GM12864 (cell line): Measurements from ENCODE around the gene GFRA1.

Experiments
- DNase-seq: peaks from one replicate; pipeline ENCODE4 v3.0.0-alpha.2; 2011; ENCODE audit warnings: low read depth
- H3K4me3 ChIP-seq: 2 replicates; pipeline ENCODE4 v1.5.1; 2011; ENCODE audit warnings: mild to moderate bottlenecking, low read depth, low read length, control low read depth
- CTCF ChIP-seq: IDR thresholded peaks from 2 replicates; pipeline ENCODE4 v1.5.1; 2011; ENCODE audit warnings: low read depth, mild to moderate bottlenecking, moderate library complexity, low read length, control low read depth, inconsistent platforms; ENCODE audit errors: missing control alignments

The GFRA1 gene

GRCh38 chr10:116183733-116184511 is 89.1 kb downstream of the GFRA1 start:
- TF ChIP-seq CTCF, result no peak
- DNase-seq, result no peak
- no peak overlapping the region for H3K4me3 ChIP-seq

- TF ChIP-seq CTCF, result no peak
- DNase-seq, result no peak
- no peak overlapping the region for H3K4me3 ChIP-seq
Observed at GRCh38 chr10:116182426-116182825, 90.6 kb downstream of the GFRA1 start.

- no peak for TF ChIP-seq CTCF
- DNase-seq, result no peak
- no peak overlapping the region for H3K4me3 ChIP-seq
Observed at GRCh38 chr10:116178086-116178605, 94.9 kb downstream of the GFRA1 start.

GRCh38 chr10:116175231-116175630 is 97.8 kb downstream of the GFRA1 start:
- TF ChIP-seq CTCF, result no peak
- H3K4me3 ChIP-seq, result no peak overlapping the region
- DNase-seq, result no peak

- no peak for DNase-seq
- H3K4me3 ChIP-seq, result no peak overlapping the region
- TF ChIP-seq CTCF, result no peak
Observed at GRCh38 chr10:116171505-116171904, 101.5 kb downstream of the GFRA1 start.

- DNase-seq, result no peak
- TF ChIP-seq CTCF, result no peak
- H3K4me3 ChIP-seq, result no peak overlapping the region
Observed at GRCh38 chr10:116170815-116171250, 102.2 kb downstream of the GFRA1 start.
